Measurements from ENCODE around the gene SLC23A2.

DNA sequence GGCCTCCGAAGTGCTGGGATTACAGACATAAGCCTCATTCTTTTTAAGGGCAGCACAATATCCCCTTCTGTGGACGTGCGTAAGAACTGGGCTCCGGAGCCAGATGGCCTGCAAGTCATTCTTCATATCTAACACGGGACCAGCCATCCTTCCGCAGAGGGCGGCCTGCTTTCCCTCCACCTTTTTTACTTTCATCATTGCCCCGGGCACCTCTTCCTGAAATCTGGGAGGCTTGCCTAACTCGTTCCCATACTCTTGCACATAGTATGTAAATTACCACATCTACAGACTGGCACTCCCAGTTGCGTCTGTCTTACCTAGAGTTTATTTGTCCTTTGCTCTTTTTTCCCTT lies 29.9 kb upstream of the SLC23A2 start:
- TF ChIP-seq POLR2A (IDR thresholded peaks at IDR 0.05) (no peak), CTCF (IDR thresholded peaks at IDR 0.05) (no peak), EP300 (IDR thresholded peaks at IDR 0.05; ENCODE audit: low read depth) (no peak)
